Adrenal gland (tissue), 12 donors: ENCODE data around the gene CRIP3. TPM values are rescaled to one million over a fixed set of nuclear protein-coding genes. Genes with fewer than 3 reads are reported as not detected.

ENCODE experiments used
- DNase-seq, 7 donors: peaks; one replicate each; pipeline ENCODE4 v3.0.0-alpha.2; 2019 to 2020
- H3K27ac ChIP-seq, 5 donors: fragments of 200-600 bp; sonication (generic) in 4 of 5; 1 replicate in 3 of 5; 2 replicates in 2 of 5; pipeline versions ENCODE4 v1.5.1 to v1.8.0; 2016 to 2020; ENCODE audit warnings: mild to moderate bottlenecking in 1 of 5
- H3K27me3 ChIP-seq: fragments of 200-600 bp; 2 replicates; pipeline ENCODE4 v1.8.0; 2021
- H3K36me3 ChIP-seq, 2 donors: fragments of 200-600 bp; replicated peaks in 1 of 2; 1 replicate in 1 of 2; 2 replicates in 1 of 2; pipeline versions ENCODE4 v1.5.1 to v1.8.0; 2018 to 2022
- H3K4me1 ChIP-seq, 2 donors: fragments of 200-600 bp; replicated peaks in 1 of 2; 1 replicate in 1 of 2; 2 replicates in 1 of 2; pipeline versions ENCODE4 v1.5.1 to v1.8.0; 2018 to 2021
- H3K4me3 ChIP-seq, 4 donors: fragments of 200-600 bp; sonication (generic) in 3 of 4; one replicate each; pipeline ENCODE4 v1.5.1; 2016 to 2018
- H3K9me3 ChIP-seq, 3 donors: fragments of 200-600 bp; sonication (generic) in 1 of 3; replicated peaks in 1 of 3; 1 replicate in 2 of 3; 2 replicates in 1 of 3; pipeline versions ENCODE4 v1.5.1 to v1.8.0; 2016 to 2021
- POLR2A ChIP-seq, 2 donors: fragments of 450-650 bp; IDR thresholded peaks; one replicate each; pipeline ENCODE4 v1.6.1; 2017; ENCODE audit warnings: antibody characterized with exemption in 2 of 2, mild to moderate bottlenecking in 2 of 2, moderate library complexity in 1 of 2
- WGBS, 4 donors: extraction: QIAGEN DNeasy Blood & Tissue Kit in 2 of 4; methylation state at CpG; one replicate each; pipeline versions ENCODE4 v1.1.5 to v1.1.7; 2013 to 2017; 5-methylcytosine and 5-hydroxymethylcytosine counted together
- intact Hi-C, 2 donors: fragments of 100-400 bp; cut with DNase I; formaldehyde crosslinking; loops; one replicate each; pipeline versions ENCODE4 v1.14.1 to v1.15.0; 2022 to 2023
- polyA plus RNA-seq, 3 donors: library from polyadenylated mRNA; stranded (reverse); fragments of 200-250 nt in 2 of 3; fragments of 350-450 nt in 1 of 3; fragmentation: Illumina TruSeq in 1 of 3; extraction: RNeasy Lipid Tissue Mini Kit (QIAGEN cat#74804) in 1 of 3; gene quantifications; one replicate each; pipeline ENCODE4 v1.2.3, GENCODE V29; 2013 to 2014
- total RNA-seq, 9 donors: library from RNA; depleted of rRNA in 4 of 9; stranded (reverse); fragments of >200 nt in 4 of 9; fragments of 120-200 nt in 1 of 9; fragmentation: NEBNext Ultra II Directional in 1 of 9; extraction: Animal tissue kit (Norgen Biotek cat#: 25700) in 1 of 9; gene quantifications; one replicate each; pipeline versions ENCODE4 v1.1.0 to v1.2.4, GENCODE V29; 2013 to 2023
- TF ChIP-seq, protein P1 (sequence below), 6 experiments: fragments of 450-650 bp in 4 of 6; fragments of 200-600 bp in 2 of 6; sonication (generic) in 1 of 6; IDR thresholded peaks; 1 replicate in 5 of 6; 2 replicates in 1 of 6; pipeline versions ENCODE4 v1.5.1 to v1.8.0; 2016 to 2021; ENCODE audit warnings: antibody characterized with exemption in 6 of 6, mild to moderate bottlenecking in 2 of 6, moderate library complexity in 1 of 6
- donor health status: healthy with polysubstance abuse.
- donor health status: Bipolar disorder and iron deficiency.
- donor health status: DM: yes; HTN: yes; CAD: no.
- donor health status: DM: no; HTN: no; CAD: no.
- donor health status: DM: no; HTN: no; CAD: no.
- donor health status: DM: yes; HTN: yes; CAD: no.

CRIP3 gene
- total and polyA plus RNA-seq, 12 donors = 0.44 to 8.9 (median 1.5) TPM; not detected in 6

- intact Hi-C loops = no loop called here
- TF ChIP-seq, protein P1, sequence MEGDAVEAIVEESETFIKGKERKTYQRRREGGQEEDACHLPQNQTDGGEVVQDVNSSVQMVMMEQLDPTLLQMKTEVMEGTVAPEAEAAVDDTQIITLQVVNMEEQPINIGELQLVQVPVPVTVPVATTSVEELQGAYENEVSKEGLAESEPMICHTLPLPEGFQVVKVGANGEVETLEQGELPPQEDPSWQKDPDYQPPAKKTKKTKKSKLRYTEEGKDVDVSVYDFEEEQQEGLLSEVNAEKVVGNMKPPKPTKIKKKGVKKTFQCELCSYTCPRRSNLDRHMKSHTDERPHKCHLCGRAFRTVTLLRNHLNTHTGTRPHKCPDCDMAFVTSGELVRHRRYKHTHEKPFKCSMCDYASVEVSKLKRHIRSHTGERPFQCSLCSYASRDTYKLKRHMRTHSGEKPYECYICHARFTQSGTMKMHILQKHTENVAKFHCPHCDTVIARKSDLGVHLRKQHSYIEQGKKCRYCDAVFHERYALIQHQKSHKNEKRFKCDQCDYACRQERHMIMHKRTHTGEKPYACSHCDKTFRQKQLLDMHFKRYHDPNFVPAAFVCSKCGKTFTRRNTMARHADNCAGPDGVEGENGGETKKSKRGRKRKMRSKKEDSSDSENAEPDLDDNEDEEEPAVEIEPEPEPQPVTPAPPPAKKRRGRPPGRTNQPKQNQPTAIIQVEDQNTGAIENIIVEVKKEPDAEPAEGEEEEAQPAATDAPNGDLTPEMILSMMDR (IDR thresholded peaks at IDR 0.05) = no peak
- TF ChIP-seq POLR2A (IDR thresholded peaks at IDR 0.05) = no peak
These were observed 19.9 kb upstream of the CRIP3 start for GRCh38 chr6:43328528-43328927.

DNA sequence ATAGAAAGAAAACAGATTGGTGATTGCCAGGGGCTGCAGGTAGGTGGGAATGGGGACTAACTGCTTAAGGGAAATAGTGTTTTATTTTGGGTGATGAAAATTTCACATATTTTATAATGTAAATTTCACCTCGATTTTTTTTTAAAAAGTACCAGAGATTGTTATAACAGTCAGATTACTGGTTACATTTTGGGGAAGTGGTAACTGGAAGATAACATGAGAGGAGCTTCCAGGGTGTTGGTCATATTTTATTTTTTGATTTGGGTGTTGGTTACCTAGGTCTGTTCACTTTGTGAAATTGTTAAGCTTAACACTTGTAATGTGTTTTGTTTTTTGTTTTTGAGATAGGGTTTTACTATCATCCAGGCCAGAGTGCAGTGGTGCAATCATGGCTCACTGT lies 17.2 kb upstream of the CRIP3 start:
- TF ChIP-seq, protein P1 (IDR thresholded peaks at IDR 0.05) = no peak
- H3K27ac ChIP-seq = no peak overlapping the region
- intact Hi-C loops = no loop called here
- H3K27me3 ChIP-seq = no peaks in the 10 kb centered on the region
- WGBS, 4 donors = 42 to 65% (median 55%) methylated on average over 1 of the region's 1 CpG
- H3K36me3 ChIP-seq = no peaks in the 10 kb centered on the region
- no peak overlapping the region for H3K4me3 ChIP-seq
- H3K9me3 ChIP-seq = no peaks in the 10 kb centered on the region
- no peaks in the 10 kb centered on the region for H3K4me1 ChIP-seq
- DNase-seq = no peak

More at GRCh38 chr6:43328528-43328927, 19.9 kb upstream of the CRIP3 start:
- Histone ChIP-seq H3K27ac (peak overlapping the region in 1 of 5 donors; percentile 20), H3K36me3 (no peaks in the 10 kb centered on the region), H3K4me3 (no peak overlapping the region), H3K9me3 (no peaks in the 10 kb centered on the region), H3K27me3 (no peaks in the 10 kb centered on the region), H3K4me1 (no peaks in the 10 kb centered on the region)
- peak in 5 of 7 donors; percentile 25 to 43 (median 41) for DNase-seq
- WGBS, 4 donors = 42 to 64% (median 45%) methylated on average over 1 of the region's 1 CpG

GRCh38 chr6:43318011-43318410 lies 9.4 kb upstream of the CRIP3 start:
- 87 to 91% (median 89%) methylated on average over 2 of the region's 2 CpGs for WGBS, 4 donors
- H3K9me3 ChIP-seq = no peaks in the 10 kb centered on the region
- H3K4me3 ChIP-seq = no peak overlapping the region
- TF ChIP-seq, protein P1 (IDR thresholded peaks at IDR 0.05) = no peak
- TF ChIP-seq POLR2A (IDR thresholded peaks at IDR 0.05) = no peak
- intact Hi-C loops = no loop called here
- H3K27me3 ChIP-seq = no peaks in the 10 kb centered on the region
- no peak for DNase-seq
- H3K36me3 ChIP-seq = no peaks in the 10 kb centered on the region
- H3K4me1 ChIP-seq = no peaks in the 10 kb centered on the region
- H3K27ac ChIP-seq = no peak overlapping the region

- no peak overlapping the region for H3K4me3 ChIP-seq
- intact Hi-C loops = no loop called here
- no peak for DNase-seq
- H3K27ac ChIP-seq = no peak overlapping the region
- no peaks in the 10 kb centered on the region for H3K27me3 ChIP-seq
- TF ChIP-seq POLR2A (IDR thresholded peaks at IDR 0.05) = no peak
- TF ChIP-seq, protein P1 (IDR thresholded peaks at IDR 0.05) = no peak
- no peaks in the 10 kb centered on the region for H3K36me3 ChIP-seq
- WGBS, 4 donors = 87 to 100% (median 89%) methylated on average over 1 of the region's 1 CpG
- no peaks in the 10 kb centered on the region for H3K4me1 ChIP-seq
- H3K9me3 ChIP-seq = no peaks in the 10 kb centered on the region
These were observed 5.2 kb upstream of the CRIP3 start for GRCh38 chr6:43313813-43314212.
